ENCODE data around the gene AP1M1.
A peak's percentile ranks its signal among the peaks of the same experiment; 100 is the strongest.

AP1M1 gene

DNA sequence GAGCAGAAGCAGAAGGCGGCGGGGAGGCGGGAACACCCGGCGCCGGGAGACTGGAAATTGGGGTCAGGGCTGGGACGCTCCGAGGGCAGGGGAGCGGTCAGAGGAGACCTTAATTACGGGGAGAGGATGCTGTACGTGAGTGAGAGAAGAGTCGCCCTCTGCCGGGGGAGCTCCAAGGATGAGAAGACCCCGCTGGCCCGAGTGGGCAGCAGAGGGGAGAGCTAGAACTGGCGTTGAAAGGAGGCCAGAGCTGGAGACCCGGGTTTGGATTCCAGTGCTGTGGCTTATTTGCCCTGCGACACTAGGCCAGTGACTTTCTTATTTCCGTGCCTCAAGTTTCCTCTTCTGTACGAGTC lies 12.0 kb upstream of the AP1M1 start:
- DNase-seq, result peak; percentile 28

DNA sequence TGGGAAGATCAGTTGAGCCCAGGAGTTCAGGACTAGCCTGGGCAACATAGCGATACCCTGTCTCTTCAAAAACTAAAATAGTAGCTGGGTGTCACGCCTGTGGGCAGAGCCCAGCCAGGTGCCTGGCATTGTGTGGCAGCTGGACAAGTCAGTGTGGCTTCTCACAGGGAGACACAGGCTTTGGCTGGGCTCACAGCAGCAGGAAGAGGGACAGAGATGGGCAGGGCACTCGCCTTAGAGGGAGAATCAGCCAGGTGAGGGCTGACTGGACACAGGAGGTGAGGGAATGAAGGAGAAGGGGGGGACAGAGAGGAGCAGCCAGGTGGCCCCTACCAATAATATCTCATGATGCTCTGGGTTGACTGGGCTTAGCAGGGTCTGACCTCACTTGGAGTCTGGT lies 9.2 kb upstream of the AP1M1 start:
- DNase-seq, result no peak

DNA sequence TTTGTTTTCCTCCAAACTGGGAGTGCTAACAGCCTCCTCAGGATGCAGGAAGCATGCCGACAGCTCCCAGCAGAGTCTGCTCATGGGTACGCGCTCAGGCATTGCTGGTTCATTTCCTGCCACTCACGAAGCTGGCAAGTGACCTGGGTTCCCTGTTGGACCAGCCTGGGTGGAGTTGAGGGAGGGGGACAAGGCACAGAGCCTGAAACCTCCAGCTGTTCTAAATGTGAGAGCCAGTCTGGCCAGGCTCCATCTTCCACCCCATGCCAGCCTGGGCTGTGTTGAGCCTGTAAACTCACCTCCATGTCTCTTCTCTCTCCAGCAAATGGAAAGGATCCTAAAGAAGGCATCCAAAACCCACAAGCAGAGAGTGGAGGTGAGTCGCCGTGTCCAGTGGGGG lies 7.5 kb upstream of the AP1M1 start:
- no peak for DNase-seq

DNA sequence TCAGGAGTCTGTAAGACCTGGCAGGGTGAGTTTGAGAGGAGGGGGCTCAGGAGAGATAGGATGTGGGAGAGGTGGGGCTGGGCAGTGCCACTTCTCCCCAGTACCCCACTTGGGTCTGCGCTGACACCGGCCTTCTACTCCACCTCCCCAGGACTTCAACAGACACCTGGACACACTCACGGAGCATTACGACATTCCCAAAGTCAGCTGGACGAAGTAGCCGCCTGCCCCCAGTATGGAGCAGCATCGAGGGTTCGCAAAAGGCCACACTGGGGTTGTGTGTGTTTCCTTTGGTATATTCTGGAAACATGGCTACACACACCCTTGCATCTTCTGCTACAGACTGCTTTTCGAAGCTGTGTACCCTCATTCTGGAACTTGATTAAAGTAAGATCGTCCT lies 7.0 kb upstream of the AP1M1 start:
- no peak for DNase-seq

DNA sequence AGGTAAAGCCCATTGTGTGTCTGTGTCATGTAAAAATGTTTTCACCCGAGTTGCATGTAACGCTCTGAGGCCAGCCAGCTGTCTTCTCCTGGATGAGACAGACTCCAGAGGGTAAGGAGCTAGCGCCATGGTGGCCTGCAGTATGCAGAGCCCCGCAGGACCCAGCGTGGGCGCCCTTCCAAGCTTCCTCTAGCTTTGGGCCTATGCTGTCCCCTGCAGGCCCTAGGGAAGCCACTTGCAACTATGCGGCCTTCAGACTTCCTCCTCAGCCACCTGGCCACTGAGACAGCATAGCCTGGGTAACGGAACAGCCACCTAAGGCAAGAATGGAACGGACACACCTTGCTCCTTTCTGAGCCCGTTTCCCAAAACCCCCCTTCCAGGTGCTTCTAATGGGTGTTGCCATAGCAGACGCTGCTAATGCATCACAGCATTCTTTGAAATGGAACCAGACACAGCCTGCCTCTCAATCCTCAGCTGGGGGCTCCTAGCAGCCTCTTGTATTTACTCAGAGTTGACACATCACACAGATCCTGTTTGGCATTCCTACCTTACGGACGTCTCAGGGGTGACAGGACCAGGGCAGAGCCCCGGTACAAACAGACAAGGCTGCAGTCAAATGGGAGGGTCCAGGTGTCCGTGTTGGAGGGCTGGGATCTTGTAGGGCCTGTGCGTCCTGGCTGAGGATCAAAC lies 6.3 kb upstream of the AP1M1 start:
- no peak for DNase-seq

- DNase-seq, result no peak
Measured at GRCh38 chr19:16193466-16193865, 4.2 kb upstream of the AP1M1 start.

GRCh38 chr19:16197188-16197621 lies 506 bp upstream of the AP1M1 start:
- no peak for DNase-seq

- no peak for DNase-seq
Measured at GRCh38 chr19:16198370-16198651, 600 bp downstream of the AP1M1 start.

GRCh38 chr19:16199275-16199932 lies 1.7 kb downstream of the AP1M1 start:
- DNase-seq, result no peak

GRCh38 chr19:16200038-16201010 lies 2.6 kb downstream of the AP1M1 start:
- DNase-seq, result no peak

DNA sequence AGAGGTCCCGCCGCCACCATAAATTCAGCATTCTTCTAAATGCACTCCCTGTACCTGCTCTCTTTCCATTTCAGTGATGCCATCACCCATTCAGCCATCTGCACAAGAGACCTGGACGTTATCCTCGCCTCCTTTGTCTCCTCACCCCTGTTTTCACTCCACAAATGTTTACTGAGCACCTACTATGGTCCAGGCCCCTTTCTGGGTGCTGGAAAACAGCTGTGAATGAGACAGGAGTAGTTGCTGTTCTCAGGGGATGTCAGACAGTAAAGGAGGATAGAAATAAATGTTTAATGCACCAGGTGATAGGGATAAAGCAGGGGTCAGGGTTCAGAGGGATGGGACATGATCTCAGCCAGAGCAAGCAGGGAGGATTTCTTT lies 3.3 kb downstream of the AP1M1 start:
- DNase-seq, result no peak

DNA sequence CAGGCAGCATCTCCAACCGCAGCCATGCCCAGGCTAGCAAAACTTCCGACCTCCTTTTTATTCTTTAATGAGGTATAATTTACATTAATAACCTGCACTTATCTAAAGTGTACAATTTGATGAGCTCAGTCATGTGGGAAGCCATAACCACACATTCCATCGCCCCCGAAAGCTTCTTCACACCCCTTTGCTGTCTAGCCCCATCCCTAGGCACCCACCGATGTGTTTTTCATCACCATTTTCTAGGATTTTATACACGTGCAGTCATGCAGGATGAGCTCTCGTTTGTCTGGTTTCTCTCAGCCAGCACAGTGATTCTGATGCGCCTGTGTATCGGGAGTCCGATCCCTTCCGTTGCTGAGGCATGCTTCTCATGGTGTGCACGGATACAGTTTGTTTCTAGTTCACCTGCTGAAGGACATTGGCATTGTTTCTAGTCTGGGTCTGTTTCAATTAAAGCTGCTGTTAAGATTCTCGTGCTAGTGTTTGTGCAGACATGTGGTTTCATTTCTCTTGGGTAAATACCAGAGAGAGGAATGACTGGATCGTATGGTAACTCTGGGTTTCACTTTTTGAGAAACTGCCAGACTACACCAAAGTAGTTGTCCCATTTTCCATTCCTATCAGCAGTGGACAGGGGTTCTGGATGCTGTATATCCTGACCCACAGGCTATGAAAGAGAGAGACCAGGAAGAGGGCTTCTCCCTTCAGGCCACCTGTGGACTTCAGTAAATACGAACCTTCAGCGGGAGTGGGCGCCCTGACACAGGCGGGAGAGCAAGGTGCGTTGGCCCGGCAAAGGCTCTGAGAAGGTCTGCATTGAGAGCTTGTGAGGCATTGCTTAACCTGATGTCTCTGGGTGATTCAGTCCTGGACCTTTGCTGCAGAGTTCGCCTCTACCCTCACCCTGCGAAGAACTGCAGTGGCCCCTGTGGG lies 4.9 kb downstream of the AP1M1 start:
- DNase-seq, result peak; percentile 36

DNA sequence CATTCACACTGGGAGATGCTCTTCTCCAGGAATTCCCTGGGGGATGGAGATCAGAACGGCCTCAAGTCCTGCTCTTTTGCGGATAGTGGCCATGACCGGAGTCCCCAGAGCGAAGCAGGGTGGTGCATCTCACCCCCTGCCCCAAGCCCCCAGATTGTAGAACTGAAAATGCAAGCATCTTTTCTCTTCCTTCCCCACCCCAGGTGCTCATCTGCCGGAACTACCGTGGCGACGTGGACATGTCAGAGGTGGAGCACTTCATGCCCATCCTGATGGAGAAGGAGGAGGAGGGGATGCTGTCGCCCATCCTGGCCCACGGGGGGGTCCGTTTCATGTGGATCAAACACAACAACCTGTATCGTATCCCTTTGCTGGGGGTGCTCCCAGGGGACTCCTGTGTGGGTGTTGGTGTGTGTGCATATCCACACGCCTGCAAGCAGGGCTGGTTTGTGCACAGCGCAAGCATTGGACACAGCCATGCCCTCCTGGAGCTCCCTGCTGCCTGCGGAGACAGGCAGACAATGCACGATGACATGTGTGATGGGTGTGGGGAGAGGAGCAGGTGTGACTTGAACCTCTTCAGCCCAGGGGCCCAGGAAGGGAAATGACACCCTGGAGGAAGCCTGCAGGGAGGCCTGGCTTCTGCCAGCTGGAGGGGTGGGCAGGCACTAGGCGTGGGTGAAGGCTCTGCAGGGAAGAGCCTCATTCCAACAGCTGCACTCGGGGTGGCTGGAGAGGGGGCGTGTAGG lies 5.7 kb downstream of the AP1M1 start:
- no peak for DNase-seq

DNA sequence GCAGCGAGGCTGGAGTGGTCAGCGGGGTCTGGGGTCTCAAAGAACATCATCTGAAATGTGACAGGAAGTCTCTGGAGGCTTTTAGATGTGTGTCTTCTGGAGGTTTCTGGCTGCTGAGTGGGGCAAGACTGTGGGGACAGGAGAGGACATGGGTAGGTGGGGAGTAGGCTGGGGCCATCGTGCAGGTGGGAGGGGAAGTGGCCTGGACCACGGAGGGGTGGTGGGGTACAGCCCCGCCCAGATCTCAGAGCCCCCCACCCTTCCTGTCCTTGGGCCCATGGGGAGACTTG lies 6.2 kb downstream of the AP1M1 start:
- no peak for DNase-seq

DNA sequence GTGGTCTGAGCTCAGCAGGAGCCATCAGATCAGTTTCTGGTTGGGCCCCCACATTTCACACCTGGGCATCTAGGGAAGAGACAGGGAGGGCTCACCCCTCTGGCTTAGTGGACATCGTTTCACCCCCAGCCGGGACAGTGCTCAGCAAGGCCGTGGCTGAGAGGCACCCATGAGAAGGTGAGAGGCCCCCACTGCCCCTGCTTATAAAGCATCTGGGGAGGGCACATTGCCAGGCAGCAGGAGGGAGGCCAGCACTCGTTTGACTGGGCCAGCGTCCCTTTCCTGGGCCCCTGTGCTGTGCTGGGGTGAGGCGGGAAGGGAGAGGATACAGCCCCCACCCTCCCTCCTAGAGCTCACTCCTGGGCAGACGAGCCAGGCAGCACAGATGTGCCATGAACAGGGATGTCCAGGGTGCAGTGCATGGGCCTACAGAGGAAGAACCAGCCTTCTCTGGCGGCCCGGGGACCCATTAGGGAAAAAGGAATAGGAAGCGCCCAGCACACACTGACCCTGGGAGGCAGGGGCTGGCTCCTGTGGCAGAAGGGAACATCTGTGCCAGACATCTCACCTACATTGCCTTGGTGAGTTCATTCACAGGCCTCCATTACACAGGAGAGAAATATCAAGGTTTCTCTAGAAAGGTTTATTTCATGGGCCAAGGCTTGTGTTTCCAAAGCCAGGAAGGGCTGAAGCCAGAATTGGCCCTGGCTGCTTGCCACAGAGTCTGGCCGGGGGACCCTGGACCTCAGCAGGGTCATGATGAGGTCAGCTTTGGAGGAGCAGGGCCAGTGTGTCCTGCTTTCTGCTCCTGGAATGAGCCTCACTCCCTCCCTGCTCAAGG lies 7.7 kb downstream of the AP1M1 start:
- no peak for DNase-seq

GRCh38 chr19:16206046-16206605 lies 8.4 kb downstream of the AP1M1 start:
- DNase-seq, result no peak

DNA sequence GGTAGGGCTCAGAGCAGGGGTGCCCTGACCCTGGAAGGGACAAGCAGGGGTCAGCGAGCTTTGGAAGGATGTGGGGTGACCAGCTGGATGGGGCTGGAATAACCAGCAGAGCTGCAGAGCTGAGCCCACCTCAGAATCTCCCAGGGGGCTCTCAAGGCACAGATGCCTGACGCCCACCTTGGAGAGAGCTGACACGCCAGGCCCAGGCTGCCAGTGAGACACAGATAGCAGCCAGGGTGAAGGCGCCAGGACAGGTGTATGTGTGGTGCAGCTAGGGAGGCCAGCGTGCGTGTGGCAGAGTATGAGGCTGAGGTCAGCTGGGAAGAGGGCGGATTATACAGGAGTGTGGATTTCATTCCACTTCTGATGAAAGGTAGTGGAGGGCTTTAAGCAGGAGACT lies 8.9 kb downstream of the AP1M1 start:
- no peak for DNase-seq

DNA sequence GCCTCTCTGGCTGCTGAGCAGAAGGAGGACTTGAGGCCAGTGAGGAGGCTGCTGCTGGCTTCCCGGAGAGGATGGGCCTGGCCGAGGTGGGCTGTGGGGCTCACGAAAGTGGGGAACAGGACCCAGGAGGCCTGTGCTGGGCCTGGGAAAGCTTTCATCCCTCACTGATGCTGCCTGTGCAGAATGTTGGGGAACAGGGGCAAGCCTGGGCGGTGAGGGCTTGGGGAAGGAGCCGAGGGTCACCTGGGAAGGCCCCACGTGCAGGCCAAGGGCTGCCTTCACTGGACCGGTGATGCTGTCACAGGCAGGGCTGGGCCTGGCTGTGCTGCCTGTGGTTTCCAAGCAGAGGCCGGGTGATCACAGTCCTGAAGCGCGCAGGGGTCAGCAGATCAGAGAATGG lies 9.4 kb downstream of the AP1M1 start:
- no peak for DNase-seq

DNA sequence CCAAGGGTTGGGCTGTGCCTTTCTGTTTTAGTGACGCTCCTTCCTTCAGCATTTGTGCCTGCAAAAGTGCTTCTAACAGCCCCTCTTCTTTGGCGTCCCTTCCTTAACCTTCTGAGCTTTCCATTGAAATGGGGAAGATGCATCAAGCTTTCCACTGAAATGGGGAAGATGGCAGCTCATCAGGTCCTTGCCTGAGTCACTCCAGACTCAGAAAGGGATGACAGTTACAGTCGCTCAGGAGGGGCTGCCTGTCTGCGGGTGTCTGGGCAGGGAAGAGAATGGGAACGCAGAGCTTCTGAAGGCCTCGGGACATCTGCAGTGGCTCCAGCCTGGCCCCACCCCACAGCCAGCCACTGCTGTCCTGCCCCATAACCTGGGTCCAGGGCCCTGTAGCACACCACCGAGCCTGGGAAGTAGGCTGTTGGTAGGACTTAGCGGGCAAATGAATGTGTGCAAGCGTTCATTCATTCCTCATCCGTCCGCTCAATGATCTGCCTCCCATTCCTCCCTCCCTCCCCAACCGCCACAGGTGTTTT lies 9.8 kb downstream of the AP1M1 start:
- DNase-seq, result no peak

- no peak for DNase-seq
Measured at GRCh38 chr19:16208064-16208759, 10.5 kb downstream of the AP1M1 start.

Data from NCI-H2227 treated with DMSO at 0.1 percent for 48 hours (cell line).